GM23338 (cell line): ENCODE data around the gene PSMD13. TPM values are rescaled to one million over a fixed set of nuclear protein-coding genes. Genes with fewer than 3 reads are reported as not detected.
"Not testable (repeated sequence)": the region's sequence is repeated elsewhere in the genome, so short reads cannot be mapped to it uniquely, and the experiment has no call there.

ENCODE experiments used
- ATAC-seq: fragments of 200-7000 bp; cut with Tn5 transposase; 3 replicates; pipeline ENCODE4 v1.9.1; 2020
- DNase-seq: peaks from one replicate; pipeline ENCODE4 v3.0.0-alpha.2; 2015; ENCODE audit warnings: low spot score
- H2AFZ ChIP-seq: fragments of 200-600 bp; sonication (generic); 2 replicates; pipeline ENCODE4 v1.8.0; 2016; ENCODE audit warnings: antibody characterized with exemption, mild to moderate bottlenecking, moderate library complexity
- H3F3A ChIP-seq: fragments of 200-600 bp; sonication (generic); replicated peaks from 2 replicates; pipeline ENCODE4 v1.8.0; 2017; ENCODE audit warnings: antibody characterized with exemption, mixed run types, low read depth
- H3K27ac ChIP-seq: fragments of 200-600 bp; sonication (generic); 2 replicates; pipeline ENCODE4 v1.6.1; 2016; ENCODE audit warnings: low read depth
- H3K27me3 ChIP-seq: fragments of 200-600 bp; sonication (generic); 2 replicates; pipeline ENCODE4 v1.8.0; 2016; ENCODE audit warnings: mild to moderate bottlenecking, mixed run types, moderate library complexity; ENCODE audit not compliant: insufficient read depth
- H3K36me3 ChIP-seq: fragments of 200-600 bp; sonication (generic); 2 replicates; pipeline ENCODE4 v1.8.0; 2016; ENCODE audit warnings: mild to moderate bottlenecking; ENCODE audit not compliant: insufficient read depth
- H3K4me1 ChIP-seq: fragments of 200-600 bp; sonication (generic); 2 replicates; pipeline ENCODE4 v1.8.0; 2016; ENCODE audit warnings: mild to moderate bottlenecking, moderate library complexity; ENCODE audit not compliant: insufficient read depth
- H3K4me2 ChIP-seq: fragments of 200-600 bp; sonication (generic); 2 replicates; pipeline ENCODE4 v1.7.1; 2017; ENCODE audit warnings: mixed run types
- H3K4me3 ChIP-seq: fragments of 200-600 bp; sonication (generic); 2 replicates; pipeline ENCODE4 v1.6.1; 2016; ENCODE audit warnings: mixed run types
- H3K79me2 ChIP-seq: fragments of 200-600 bp; sonication (generic); replicated peaks from 2 replicates; pipeline ENCODE4 v1.8.0; 2017; ENCODE audit warnings: mild to moderate bottlenecking; ENCODE audit not compliant: insufficient read depth
- H3K9me2 ChIP-seq: fragments of 200-600 bp; sonication (generic); 2 replicates; pipeline ENCODE4 v1.8.0; 2017; ENCODE audit not compliant: insufficient read depth
- H4K20me1 ChIP-seq: fragments of 200-600 bp; sonication (generic); replicated peaks from 2 replicates; pipeline ENCODE4 v1.8.0; 2017; ENCODE audit warnings: mild to moderate bottlenecking; ENCODE audit not compliant: insufficient read depth
- H3K27ac Mint-ChIP-seq: 2 replicates; pipeline ENCODE4 v1.8.0; 2020; ENCODE audit warnings: inconsistent platforms, mild to moderate bottlenecking, moderate library complexity, mixed read lengths
- H3K27me3 Mint-ChIP-seq: 3 replicates; pipeline ENCODE4 v1.8.0; 2022; ENCODE audit warnings: low read depth, mild to moderate bottlenecking, moderate library complexity, mixed read lengths, inconsistent platforms; ENCODE audit not compliant: insufficient read depth, poor library complexity
- H3K36me3 Mint-ChIP-seq: 3 replicates; pipeline ENCODE4 v1.8.0; 2021; ENCODE audit warnings: low read depth, mild to moderate bottlenecking, inconsistent platforms, moderate library complexity, mixed read lengths
- H3K4me1 Mint-ChIP-seq: 3 replicates; pipeline ENCODE4 v1.8.0; 2020; ENCODE audit warnings: mild to moderate bottlenecking, inconsistent platforms, mixed read lengths
- H3K4me3 Mint-ChIP-seq: 3 replicates; pipeline ENCODE4 v1.8.0; 2021; ENCODE audit warnings: moderate library complexity, mild to moderate bottlenecking, inconsistent platforms, mixed read lengths
- H3K9me3 Mint-ChIP-seq: 3 replicates; pipeline ENCODE4 v1.8.0; 2020; ENCODE audit warnings: moderate library complexity, mild to moderate bottlenecking, inconsistent platforms, mixed read lengths
- CREB1 ChIP-seq: fragments of 250-450 bp; sonication (Bioruptor Pico); IDR thresholded peaks from 2 replicates; pipeline ENCODE4 v1.5.0; 2020; ENCODE audit warnings: low read depth, mild to moderate bottlenecking, moderate library complexity
- ETS1 ChIP-seq: IDR thresholded peaks from 2 replicates; pipeline ENCODE4 v1.6.1; 2016; ENCODE audit warnings: antibody characterized with exemption
- POLR2AphosphoS5 ChIP-seq: IDR thresholded peaks from 2 replicates; pipeline ENCODE4 v1.6.1; 2016; ENCODE audit warnings: antibody characterized with exemption, low read depth
- ZNF331 ChIP-seq: fragments of 250-450 bp; sonication (Bioruptor Pico); IDR thresholded peaks from 2 replicates; pipeline ENCODE4 v1.5.0; 2020; ENCODE audit warnings: low read depth, mild to moderate bottlenecking, moderate library complexity
- polyA plus RNA-seq: library from polyadenylated mRNA; unstranded; fragments of >200 nt; fragmentation: Nextera tagmentation; extraction: Ambion mirVana; gene quantifications from 2 replicates; pipeline ENCODE4 v1.2.1, GENCODE V29; 2016
- total RNA-seq: library from RNA; depleted of rRNA; stranded (reverse); fragments of >200 nt; shearing (Covaris generic); gene quantifications from 2 replicates; pipeline ENCODE4 v1.2.3, GENCODE V29; 2014
- TF ChIP-seq, protein P1 (sequence below), 2 experiments: fragments of 200-600 bp in 1 of 2; sonication (generic) in 1 of 2; conservative IDR thresholded peaks; 2 replicates each; pipeline versions ENCODE4 v1.5.1 to v1.6.1; 2016 to 2017; ENCODE audit warnings: antibody characterized with exemption in 2 of 2, low read depth in 2 of 2, mild to moderate bottlenecking in 2 of 2, moderate library complexity in 1 of 2

PSMD13 gene
- total and polyA plus RNA-seq, 2 experiments from 2014 or later: 111 to 114 TPM

DNA sequence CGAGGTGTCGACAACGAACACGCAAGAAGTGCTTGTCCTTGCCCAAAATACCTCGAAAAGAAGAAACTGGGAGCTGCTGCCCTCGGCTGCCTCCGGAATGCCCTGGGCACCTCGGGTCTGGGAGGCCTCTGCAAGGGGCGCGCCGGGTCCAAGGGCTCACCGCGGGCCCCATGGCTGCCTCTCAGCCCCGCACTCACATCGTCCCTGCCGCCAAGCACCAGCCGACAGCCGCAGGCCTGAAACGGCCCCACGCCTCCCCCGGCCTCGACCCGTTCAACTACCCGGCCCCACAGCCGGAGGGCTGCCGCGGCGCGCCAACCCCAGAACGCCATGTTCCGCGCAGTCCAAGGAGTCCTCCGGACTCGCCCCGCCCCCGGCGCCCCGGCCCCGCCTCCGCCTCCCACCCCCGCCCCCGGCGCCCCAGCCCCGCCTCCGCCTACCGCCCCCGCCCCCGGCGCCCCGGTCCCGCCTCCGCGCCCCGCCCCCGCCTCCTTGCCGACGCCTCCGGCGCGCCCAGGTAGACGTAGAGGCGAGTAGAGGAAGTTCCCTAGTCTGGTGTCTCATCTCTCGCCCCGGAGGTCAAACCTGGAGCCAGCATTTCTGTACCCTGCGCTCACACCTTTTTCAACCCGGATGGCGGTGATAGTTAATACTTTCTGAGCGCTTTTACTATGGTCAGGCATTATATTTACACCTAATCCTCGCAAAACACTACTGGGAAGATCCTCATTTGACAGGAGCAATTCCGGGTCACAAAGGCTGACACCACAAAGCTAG, 591 bp upstream of the PSMD13 start, which contains the start of gene SIRT3:
SIRT3 (minus strand) TSS at position 346 of the 777 bp plus-strand sequence; CDS start at position 332, 14 bp downstream.
- H3K27ac Mint-ChIP-seq: peak within 1 kb of the TSS; percentile 96
- DNase-seq (peak; percentile 94), ATAC-seq (peak; percentile 92)
- Histone ChIP-seq H3K4me3 (peak within 1 kb of the TSS; percentile 99), H3K27ac (peak within 1 kb of the TSS; percentile 91; the same call in 1 of the 2 replicates), H3K4me1 (peaks cover 10% of the 10 kb centered on the region), H3K9me2 (no peaks in the 10 kb centered on the region), H4K20me1 (peaks cover 15% of the 10 kb centered on the region), H3K27me3 (no peaks in the 10 kb centered on the region), H3K4me2 (peak within 1 kb of the TSS; percentile 100), H3K79me2 (peaks cover 26% of the 10 kb centered on the region), H3K36me3 (peaks cover 5% of the 10 kb centered on the region; the same call in 1 of the 2 replicates), H3F3A (peaks cover 11% of the 10 kb centered on the region; the same call in 1 of the 2 replicates), H2AFZ (peak within 1 kb of the TSS; percentile 99)
- TF ChIP-seq ZNF331 (CRISPR knock-in tag): no peak
- TF ChIP-seq CREB1 (CRISPR knock-in tag): peak; percentile 74
- TF ChIP-seq, protein P1, sequence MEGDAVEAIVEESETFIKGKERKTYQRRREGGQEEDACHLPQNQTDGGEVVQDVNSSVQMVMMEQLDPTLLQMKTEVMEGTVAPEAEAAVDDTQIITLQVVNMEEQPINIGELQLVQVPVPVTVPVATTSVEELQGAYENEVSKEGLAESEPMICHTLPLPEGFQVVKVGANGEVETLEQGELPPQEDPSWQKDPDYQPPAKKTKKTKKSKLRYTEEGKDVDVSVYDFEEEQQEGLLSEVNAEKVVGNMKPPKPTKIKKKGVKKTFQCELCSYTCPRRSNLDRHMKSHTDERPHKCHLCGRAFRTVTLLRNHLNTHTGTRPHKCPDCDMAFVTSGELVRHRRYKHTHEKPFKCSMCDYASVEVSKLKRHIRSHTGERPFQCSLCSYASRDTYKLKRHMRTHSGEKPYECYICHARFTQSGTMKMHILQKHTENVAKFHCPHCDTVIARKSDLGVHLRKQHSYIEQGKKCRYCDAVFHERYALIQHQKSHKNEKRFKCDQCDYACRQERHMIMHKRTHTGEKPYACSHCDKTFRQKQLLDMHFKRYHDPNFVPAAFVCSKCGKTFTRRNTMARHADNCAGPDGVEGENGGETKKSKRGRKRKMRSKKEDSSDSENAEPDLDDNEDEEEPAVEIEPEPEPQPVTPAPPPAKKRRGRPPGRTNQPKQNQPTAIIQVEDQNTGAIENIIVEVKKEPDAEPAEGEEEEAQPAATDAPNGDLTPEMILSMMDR (conservative IDR thresholded peaks at IDR 0.05; ENCODE audit: low read depth in 2 of 2): 0 out of 4 replicates have a peak, but pooled peaks of 1 of the 2 experiments have one; percentile 9
- TF ChIP-seq ETS1: no peak
- peak; percentile 76 for TF ChIP-seq POLR2AphosphoS5
- H3K27me3 Mint-ChIP-seq: peaks cover 5% of the 10 kb centered on the region
- H3K9me3 Mint-ChIP-seq: no peaks in the 10 kb centered on the region
- H3K36me3 Mint-ChIP-seq: peaks cover 9% of the 10 kb centered on the region
- 0 out of 3 replicates have a peak, but pooled peaks cover 4% of the 10 kb centered on the region for H3K4me1 Mint-ChIP-seq
- peak within 1 kb of the TSS; percentile 93 for H3K4me3 Mint-ChIP-seq

DNA sequence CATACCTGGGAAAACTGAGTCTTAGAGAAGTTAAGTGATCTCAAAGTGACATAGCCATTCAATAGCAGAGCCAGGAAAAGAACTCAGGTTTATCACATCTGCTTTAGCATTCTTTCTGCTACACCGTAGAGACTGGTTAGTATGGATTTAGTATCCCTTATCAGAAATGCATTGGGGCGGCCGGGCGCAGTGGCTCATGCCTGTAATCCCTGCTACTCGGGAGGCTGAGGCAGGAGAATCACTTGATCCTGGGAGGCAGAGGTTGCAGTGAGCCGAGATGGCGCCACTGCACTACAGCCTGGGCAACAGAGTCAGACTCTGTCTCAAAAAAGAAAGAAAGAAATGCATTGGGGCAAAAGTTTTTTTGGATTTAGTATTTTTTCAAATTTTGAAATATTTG, 1.6 kb downstream of the PSMD13 start:
- not testable (repeated sequence) for H2AFZ ChIP-seq, H3K27me3 ChIP-seq, H3K27ac ChIP-seq, H3K27ac Mint-ChIP-seq, H3K9me3 Mint-ChIP-seq, H3K27me3 Mint-ChIP-seq, H3K4me1 Mint-ChIP-seq, ATAC-seq, DNase-seq, H3K9me2 ChIP-seq
- H3K4me3 ChIP-seq: peak overlapping the region; percentile 99
- Mint-ChIP-seq H3K36me3 (peaks cover 21% of the 10 kb centered on the region), H3K4me3 (peak overlapping the region; percentile 93; the same call in 1 of the 3 replicates)
- peaks cover 11% of the 10 kb centered on the region; the same call in 1 of the 2 replicates for H3F3A ChIP-seq
- peaks cover 10% of the 10 kb centered on the region for H3K4me1 ChIP-seq
- H3K79me2 ChIP-seq: peaks cover 26% of the 10 kb centered on the region
- peaks cover 19% of the 10 kb centered on the region for H4K20me1 ChIP-seq
- H3K36me3 ChIP-seq: peaks cover 12% of the 10 kb centered on the region
- H3K4me2 ChIP-seq: peak overlapping the region; percentile 100; the same call in 1 of the 2 replicates
